HCT116 (cell line): ENCODE measurements around the gene ATP8B4. TPM values are rescaled to one million over a fixed set of nuclear protein-coding genes. Genes with fewer than 3 reads are reported as not detected.

Source experiments
- ATAC-seq: fragments of 200-7000 bp; cut with Tn5 transposase; 2 replicates; pipeline ENCODE4 v1.9.1; 2020; ENCODE audit warnings: mild to moderate bottlenecking, moderate library complexity
- BruUV-seq: library from RNA; stranded (reverse); fragments of 400-500 nt; replicated peaks from 2 replicates; lab custom pipeline; 2021; lab: Mats Ljungman, UMichigan
- CTCF ChIA-PET: fragments of 300-600 bp; sonication (Branson Sonifier 250); formaldehyde crosslinking; loops from one replicate; lab custom pipeline; 2021; ENCODE audit warnings: antibody characterized with exemption; lab: Charles Lee
- POLR2A ChIA-PET: fragments of 300-600, 350-600 bp; sonication (Branson Sonifier 250); formaldehyde crosslinking; loops from one replicate; lab custom pipeline; 2021; ENCODE audit warnings: antibody characterized with exemption; lab: Charles Lee
- RAD21 ChIA-PET, 2 experiments: fragments of 300-600 bp; sonication (Branson Sonifier 250); formaldehyde crosslinking; loops; one replicate each; lab custom pipeline; 2023; ENCODE audit warnings: low total read pairs in 2 of 2; ENCODE audit not compliant: uncharacterized antibody in 2 of 2, unreplicated experiment in 2 of 2, low non-redundant PET in 1 of 2; lab: Charles Lee
- DNase-seq: peaks from one replicate; pipeline ENCODE4 v3.0.0-alpha.2; 2010; ENCODE audit warnings: low read depth, low spot score
- H2AFZ ChIP-seq: fragments of 200-600 bp; shearing (Covaris generic), sonication (generic); 2 replicates; pipeline ENCODE4 v1.6.1; 2017; ENCODE audit warnings: low read depth, mixed run types, mixed read lengths, antibody characterized with exemption, low read length; ENCODE audit not compliant: poor library complexity, severe bottlenecking
- H3K27ac ChIP-seq: 2 replicates; pipeline ENCODE4 v1.5.1; 2012; ENCODE audit warnings: low read depth, low read length
- H3K27me3 ChIP-seq: fragments of 200-600 bp; sonication (generic); 2 replicates; pipeline ENCODE4 v1.6.1; 2016; ENCODE audit warnings: mixed run types, low read length, mixed read lengths; ENCODE audit not compliant: insufficient read depth
- H3K36me3 ChIP-seq, 2 experiments: fragments of 200-500 bp in 1 of 2; fragments of 200-600 bp in 1 of 2; sonication (Bioruptor generic) in 1 of 2; sonication (generic) in 1 of 2; 2 replicates each; pipeline versions ENCODE4 v1.5.1 to v1.6.1; 2014 to 2016; ENCODE audit warnings: low read length in 2 of 2, inconsistent platforms in 1 of 2, mixed read lengths in 1 of 2, mixed run types in 1 of 2; ENCODE audit not compliant: insufficient read depth in 2 of 2, control insufficient read depth in 1 of 2
- H3K4me1 ChIP-seq, 2 experiments: fragments of 200-600 bp in 1 of 2; sonication (generic) in 1 of 2; 2 replicates each; pipeline versions ENCODE4 v1.5.1 to v1.6.1; 2012 to 2017; ENCODE audit warnings: low read length in 2 of 2, inconsistent platforms in 1 of 2, mild to moderate bottlenecking in 1 of 2, mixed read lengths in 1 of 2, mixed run types in 1 of 2, moderate library complexity in 1 of 2; ENCODE audit not compliant: insufficient read depth in 2 of 2, control insufficient read depth in 1 of 2
- H3K4me2 ChIP-seq: fragments of 200-600 bp; sonication (generic); 2 replicates; pipeline ENCODE4 v1.6.1; 2017; ENCODE audit warnings: mixed run types, low read length, mixed read lengths
- H3K4me3 ChIP-seq, 2 experiments: fragments of 200-600 bp in 1 of 2; sonication (generic) in 1 of 2; replicated peaks in 1 of 2; 2 replicates each; pipeline ENCODE4 v1.5.1; 2011 to 2016; ENCODE audit warnings: low read length in 2 of 2, control low read depth in 1 of 2, low read depth in 1 of 2, mild to moderate bottlenecking in 1 of 2, mixed read lengths in 1 of 2, mixed run types in 1 of 2
- H3K79me2 ChIP-seq: fragments of 200-600 bp; sonication (generic); 2 replicates; pipeline ENCODE4 v1.6.1; 2017; ENCODE audit warnings: mild to moderate bottlenecking, mixed run types, low read length, moderate library complexity, mixed read lengths; ENCODE audit not compliant: insufficient read depth
- H3K9ac ChIP-seq: fragments of 200-600 bp; sonication (generic); 2 replicates; pipeline ENCODE4 v1.6.1; 2016; ENCODE audit warnings: low read length, mixed read lengths
- H3K9me2 ChIP-seq: fragments of 200-600 bp; sonication (generic), shearing (Covaris generic); 2 replicates; pipeline ENCODE4 v1.6.1; 2017; ENCODE audit warnings: mixed run types, mild to moderate bottlenecking, moderate library complexity; ENCODE audit not compliant: insufficient read depth
- H3K9me3 ChIP-seq, 2 experiments: fragments of 200-500 bp in 1 of 2; fragments of 200-600 bp in 1 of 2; sonication (Bioruptor generic) in 1 of 2; sonication (generic) in 1 of 2; 2 replicates each; pipeline ENCODE4 v1.6.1; 2014 to 2017; ENCODE audit warnings: low read length in 2 of 2, mixed read lengths in 2 of 2, inconsistent platforms in 1 of 2, low read depth in 1 of 2, mild to moderate bottlenecking in 1 of 2, mixed run types in 1 of 2, moderate library complexity in 1 of 2; ENCODE audit not compliant: control insufficient read depth in 1 of 2, insufficient read depth in 1 of 2
- H4K20me1 ChIP-seq: fragments of 200-600 bp; sonication (generic), shearing (Covaris generic); 2 replicates; pipeline ENCODE4 v1.6.1; 2017; ENCODE audit warnings: mixed run types, mild to moderate bottlenecking, moderate library complexity; ENCODE audit not compliant: insufficient read depth
- CBX3 ChIP-seq: IDR thresholded peaks from 2 replicates; pipeline ENCODE4 v1.6.1; 2012; ENCODE audit warnings: low read depth
- CEBPB ChIP-seq: IDR thresholded peaks from 2 replicates; pipeline ENCODE4 v1.6.1; 2012; ENCODE audit warnings: low read depth
- ELF1 ChIP-seq: IDR thresholded peaks from 2 replicates; pipeline ENCODE4 v1.6.1; 2012; ENCODE audit warnings: low read depth, borderline replicate concordance
- FOSL1 ChIP-seq: IDR thresholded peaks from 2 replicates; pipeline ENCODE4 v1.6.1; 2012; ENCODE audit warnings: low read depth
- POLR2A ChIP-seq: IDR thresholded peaks from 2 replicates; pipeline ENCODE4 v1.7.0; 2011; ENCODE audit warnings: borderline replicate concordance; ENCODE audit not compliant: insufficient read depth, insufficient read length; ENCODE audit errors: extremely low read depth
- SIN3A ChIP-seq: IDR thresholded peaks from 2 replicates; pipeline ENCODE4 v1.6.1; 2012; ENCODE audit warnings: low read depth
- SP1 ChIP-seq: IDR thresholded peaks from 2 replicates; pipeline ENCODE4 v1.6.1; 2012; ENCODE audit warnings: low read depth
- SRF ChIP-seq: IDR thresholded peaks from 2 replicates; pipeline ENCODE4 v1.6.1; 2012; ENCODE audit warnings: low read depth
- intact Hi-C: fragments of 100-400 bp; cut with micrococcal nuclease; formaldehyde crosslinking; loops from 2 replicates; pipeline ENCODE4 v1.10.0; 2022
- total RNA-seq: library from RNA; stranded (reverse); gene quantifications from one replicate; pipeline ENCODE4 v1.2.1, GENCODE V29; 2021; ENCODE audit not compliant: unreplicated experiment
- TF ChIP-seq, protein P1 (sequence below): IDR thresholded peaks from 2 replicates; pipeline ENCODE4 v1.6.1; 2011; ENCODE audit warnings: mild to moderate bottlenecking, low read length, moderate library complexity; ENCODE audit not compliant: insufficient replicate concordance; ENCODE audit errors: extremely low read depth
- TF ChIP-seq, protein P2 (sequence below), 3 experiments: fragments of 200-600 bp in 1 of 3; sonication (generic) in 1 of 3; IDR thresholded peaks in 2 of 3; conservative IDR thresholded peaks in 1 of 3; 2 replicates each; pipeline ENCODE4 v1.5.1; 2012 to 2017; ENCODE audit warnings: low read depth in 2 of 3, low read length in 2 of 3, antibody characterized with exemption in 1 of 3, borderline replicate concordance in 1 of 3, control low read depth in 1 of 3, mild to moderate bottlenecking in 1 of 3, mixed read lengths in 1 of 3, mixed run types in 1 of 3, moderate library complexity in 1 of 3; ENCODE audit not compliant: insufficient read depth in 1 of 3

ATP8B4 gene
- total RNA-seq, 1 experiment from 2014 or later = 0.25 TPM

DNA sequence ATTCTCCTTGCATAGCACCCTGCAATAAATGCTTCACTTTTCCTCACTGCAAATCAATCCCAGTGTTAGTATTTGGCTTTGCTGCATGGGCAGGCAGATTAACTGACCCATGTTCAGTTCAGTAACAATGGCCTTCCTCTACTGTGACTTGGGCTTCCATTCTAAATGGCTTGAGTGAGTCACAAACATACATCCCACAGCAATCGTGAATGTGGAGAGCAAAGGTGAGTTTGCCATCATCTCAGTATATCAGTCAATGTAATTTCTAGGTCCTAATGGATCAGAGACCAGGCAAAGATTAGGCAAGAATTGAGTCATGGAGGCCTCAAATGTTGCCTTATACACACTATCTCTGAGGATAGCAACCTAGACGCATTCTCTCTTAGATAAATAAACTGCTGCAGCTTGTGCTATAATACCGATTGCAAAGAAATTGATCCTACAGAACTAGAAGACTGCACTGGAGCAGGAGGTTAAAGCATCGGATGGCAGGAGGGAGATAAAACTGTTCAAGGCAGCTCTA lies 8.3 kb upstream of the ATP8B4 start:
- DNase-seq (no peak), ATAC-seq (no peak)
- Histone ChIP-seq H3K79me2 (no peaks in the 10 kb centered on the region), H3K4me2 (no peak overlapping the region), H3K9ac (no peak overlapping the region), H3K27ac (no peak overlapping the region), H3K4me1 (no peaks in the 10 kb centered on the region), H3K27me3 (no peaks in the 10 kb centered on the region), H3K9me2 (no peaks in the 10 kb centered on the region), H3K36me3 (no peaks in the 10 kb centered on the region), H4K20me1 (no peaks in the 10 kb centered on the region), H2AFZ (no peak overlapping the region), H3K9me3 (no peaks in the 10 kb centered on the region), H3K4me3 (no peak overlapping the region)
- POLR2A ChIA-PET = no interaction called here
- intact Hi-C loops = no loop called here
- BruUV-seq = no TSS peak
- no peak for TF ChIP-seq ELF1
- no peak for TF ChIP-seq POLR2A
- TF ChIP-seq, protein P1, sequence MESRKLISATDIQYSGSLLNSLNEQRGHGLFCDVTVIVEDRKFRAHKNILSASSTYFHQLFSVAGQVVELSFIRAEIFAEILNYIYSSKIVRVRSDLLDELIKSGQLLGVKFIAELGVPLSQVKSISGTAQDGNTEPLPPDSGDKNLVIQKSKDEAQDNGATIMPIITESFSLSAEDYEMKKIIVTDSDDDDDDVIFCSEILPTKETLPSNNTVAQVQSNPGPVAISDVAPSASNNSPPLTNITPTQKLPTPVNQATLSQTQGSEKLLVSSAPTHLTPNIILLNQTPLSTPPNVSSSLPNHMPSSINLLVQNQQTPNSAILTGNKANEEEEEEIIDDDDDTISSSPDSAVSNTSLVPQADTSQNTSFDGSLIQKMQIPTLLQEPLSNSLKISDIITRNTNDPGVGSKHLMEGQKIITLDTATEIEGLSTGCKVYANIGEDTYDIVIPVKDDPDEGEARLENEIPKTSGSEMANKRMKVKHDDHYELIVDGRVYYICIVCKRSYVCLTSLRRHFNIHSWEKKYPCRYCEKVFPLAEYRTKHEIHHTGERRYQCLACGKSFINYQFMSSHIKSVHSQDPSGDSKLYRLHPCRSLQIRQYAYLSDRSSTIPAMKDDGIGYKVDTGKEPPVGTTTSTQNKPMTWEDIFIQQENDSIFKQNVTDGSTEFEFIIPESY = no peak
- TF ChIP-seq, protein P2, sequence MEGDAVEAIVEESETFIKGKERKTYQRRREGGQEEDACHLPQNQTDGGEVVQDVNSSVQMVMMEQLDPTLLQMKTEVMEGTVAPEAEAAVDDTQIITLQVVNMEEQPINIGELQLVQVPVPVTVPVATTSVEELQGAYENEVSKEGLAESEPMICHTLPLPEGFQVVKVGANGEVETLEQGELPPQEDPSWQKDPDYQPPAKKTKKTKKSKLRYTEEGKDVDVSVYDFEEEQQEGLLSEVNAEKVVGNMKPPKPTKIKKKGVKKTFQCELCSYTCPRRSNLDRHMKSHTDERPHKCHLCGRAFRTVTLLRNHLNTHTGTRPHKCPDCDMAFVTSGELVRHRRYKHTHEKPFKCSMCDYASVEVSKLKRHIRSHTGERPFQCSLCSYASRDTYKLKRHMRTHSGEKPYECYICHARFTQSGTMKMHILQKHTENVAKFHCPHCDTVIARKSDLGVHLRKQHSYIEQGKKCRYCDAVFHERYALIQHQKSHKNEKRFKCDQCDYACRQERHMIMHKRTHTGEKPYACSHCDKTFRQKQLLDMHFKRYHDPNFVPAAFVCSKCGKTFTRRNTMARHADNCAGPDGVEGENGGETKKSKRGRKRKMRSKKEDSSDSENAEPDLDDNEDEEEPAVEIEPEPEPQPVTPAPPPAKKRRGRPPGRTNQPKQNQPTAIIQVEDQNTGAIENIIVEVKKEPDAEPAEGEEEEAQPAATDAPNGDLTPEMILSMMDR (IDR thresholded peaks at IDR 0.05 in 2 of 3, conservative IDR thresholded peaks at IDR 0.05 in 1 of 3; ENCODE audit: borderline replicate concordance in 1 of 3, insufficient read depth in 1 of 3, low read depth in 2 of 3, low read length in 2 of 3) = no peak
- no peak for TF ChIP-seq SP1
- no peak for TF ChIP-seq FOSL1
- no peak for TF ChIP-seq CBX3
- TF ChIP-seq CEBPB = no peak
- TF ChIP-seq SIN3A = no peak
- no peak for TF ChIP-seq SRF
- RAD21 ChIA-PET = no interaction called here
- CTCF ChIA-PET = no interaction called here
